GM10248 (cell line): ENCODE measurements around the gene KIF1C.

Experiments used
- CTCF ChIA-PET: fragments of 300-600 bp; sonication (Branson Sonifier 250); formaldehyde crosslinking; extraction: SDS; loops from one replicate; lab custom pipeline; 2021; ENCODE audit warnings: antibody characterized with exemption; lab: Yijun Ruan, JAX
- POLR2A ChIA-PET: fragments of 350-650 bp; sonication (Branson Sonifier 250); formaldehyde crosslinking; extraction: SDS; loops from one replicate; lab custom pipeline; 2020; ENCODE audit warnings: antibody characterized with exemption; lab: Yijun Ruan, JAX
- DNase-seq: peaks from one replicate; pipeline ENCODE4 v3.0.0; 2012; ENCODE audit errors: extremely low spot score
- TF ChIP-seq, protein P1 (sequence below): IDR thresholded peaks from 2 replicates; pipeline ENCODE4 v1.5.1; 2012; ENCODE audit warnings: mild to moderate bottlenecking, low read depth; ENCODE audit errors: extremely low read depth, missing control alignments, control extremely low read depth

Gene KIF1C

GRCh38 chr17:4986403-4986802, 11.3 kb upstream of the KIF1C start:
- POLR2A ChIA-PET, result no interaction called here
- CTCF ChIA-PET, result interaction anchor here (0.8 to 3.0 kb wide), 11 partner anchors 11 to 77 kb away, joined by 3 to 12 read pairs (median 4); partner anchors contain the start of genes ENO3, INCA1 and KIF1C
- TF ChIP-seq, protein P1, sequence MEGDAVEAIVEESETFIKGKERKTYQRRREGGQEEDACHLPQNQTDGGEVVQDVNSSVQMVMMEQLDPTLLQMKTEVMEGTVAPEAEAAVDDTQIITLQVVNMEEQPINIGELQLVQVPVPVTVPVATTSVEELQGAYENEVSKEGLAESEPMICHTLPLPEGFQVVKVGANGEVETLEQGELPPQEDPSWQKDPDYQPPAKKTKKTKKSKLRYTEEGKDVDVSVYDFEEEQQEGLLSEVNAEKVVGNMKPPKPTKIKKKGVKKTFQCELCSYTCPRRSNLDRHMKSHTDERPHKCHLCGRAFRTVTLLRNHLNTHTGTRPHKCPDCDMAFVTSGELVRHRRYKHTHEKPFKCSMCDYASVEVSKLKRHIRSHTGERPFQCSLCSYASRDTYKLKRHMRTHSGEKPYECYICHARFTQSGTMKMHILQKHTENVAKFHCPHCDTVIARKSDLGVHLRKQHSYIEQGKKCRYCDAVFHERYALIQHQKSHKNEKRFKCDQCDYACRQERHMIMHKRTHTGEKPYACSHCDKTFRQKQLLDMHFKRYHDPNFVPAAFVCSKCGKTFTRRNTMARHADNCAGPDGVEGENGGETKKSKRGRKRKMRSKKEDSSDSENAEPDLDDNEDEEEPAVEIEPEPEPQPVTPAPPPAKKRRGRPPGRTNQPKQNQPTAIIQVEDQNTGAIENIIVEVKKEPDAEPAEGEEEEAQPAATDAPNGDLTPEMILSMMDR, result no peak
- no peak for DNase-seq

DNA sequence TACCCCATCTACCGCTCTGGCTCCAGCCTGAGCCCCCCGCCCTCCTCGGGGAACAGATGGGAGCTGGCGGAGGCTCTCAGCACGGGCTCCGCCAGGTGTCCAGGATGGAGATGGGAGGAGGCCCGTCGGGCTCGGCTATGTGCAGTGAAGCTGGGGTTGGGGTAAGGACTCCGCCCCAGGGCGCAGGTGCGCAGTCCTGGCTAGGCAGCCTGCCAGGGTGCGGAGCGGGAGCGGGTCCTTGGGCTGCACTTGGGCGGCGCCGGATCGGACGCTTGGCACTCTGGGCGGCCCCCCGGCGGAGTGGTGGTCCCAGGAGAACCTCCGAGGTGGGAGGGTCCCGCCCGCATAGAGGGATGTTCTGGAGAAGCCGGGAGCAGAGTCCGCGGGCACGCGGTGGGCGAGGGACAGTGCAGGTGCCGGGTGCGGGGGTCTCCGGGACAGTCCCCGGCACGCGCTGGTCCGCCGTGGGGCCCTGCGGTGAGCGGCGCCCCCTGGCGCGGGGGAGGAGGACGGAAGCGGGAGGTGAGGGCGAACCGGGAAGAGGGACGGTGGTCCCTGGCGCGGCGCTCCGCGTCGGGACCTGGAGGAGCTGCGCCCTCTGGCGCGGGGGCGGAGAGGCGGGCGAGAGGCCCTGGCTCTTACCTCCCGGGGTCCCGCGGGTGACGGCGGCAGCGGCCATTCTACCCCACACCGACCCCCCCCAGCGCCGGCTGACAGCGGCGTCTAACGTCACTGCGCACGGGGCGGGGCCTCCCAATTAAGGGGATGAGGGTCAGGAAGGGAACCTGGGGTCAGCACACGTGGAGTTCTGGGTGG, 10.6 kb upstream of the KIF1C start, which contains the start of gene CAMTA2:
CAMTA2 (minus strand) TSS at position 725 of the 816 bp plus-strand sequence. CDS start 1,453 bp downstream, outside the sequence.
- ChIA-PET POLR2A (interaction anchor here (0.9 kb wide), 1 partner anchor 11 kb away, joined by 3 read pairs; the partner anchor contains the start of genes INCA1 and KIF1C), CTCF (interaction anchor here (0.6 to 3.0 kb wide), 17 partner anchors 10 to 78 kb away, joined by 3 to 17 read pairs (median 4); partner anchors contain the start of genes ENO3, INCA1, KIF1C and SPAG7)
- peak; percentile 90 for DNase-seq
- TF ChIP-seq, protein P1, result peak; percentile 80

- CTCF ChIA-PET, result interaction anchor here (0.6 to 4.6 kb wide), 16 partner anchors 8 to 79 kb away, joined by 3 to 22 read pairs (median 6); partner anchors contain the start of genes ENO3, INCA1, KIF1C and SPAG7
- no peak for DNase-seq
- POLR2A ChIA-PET, result interaction anchor here (0.6 to 0.9 kb wide), 2 partner anchors 10 to 12 kb away, joined by 3 read pairs; partner anchors contain the start of genes INCA1 and KIF1C
- TF ChIP-seq, protein P1, result no peak
Observed at GRCh38 chr17:4987767-4988567, 9.8 kb upstream of the KIF1C start.

DNA sequence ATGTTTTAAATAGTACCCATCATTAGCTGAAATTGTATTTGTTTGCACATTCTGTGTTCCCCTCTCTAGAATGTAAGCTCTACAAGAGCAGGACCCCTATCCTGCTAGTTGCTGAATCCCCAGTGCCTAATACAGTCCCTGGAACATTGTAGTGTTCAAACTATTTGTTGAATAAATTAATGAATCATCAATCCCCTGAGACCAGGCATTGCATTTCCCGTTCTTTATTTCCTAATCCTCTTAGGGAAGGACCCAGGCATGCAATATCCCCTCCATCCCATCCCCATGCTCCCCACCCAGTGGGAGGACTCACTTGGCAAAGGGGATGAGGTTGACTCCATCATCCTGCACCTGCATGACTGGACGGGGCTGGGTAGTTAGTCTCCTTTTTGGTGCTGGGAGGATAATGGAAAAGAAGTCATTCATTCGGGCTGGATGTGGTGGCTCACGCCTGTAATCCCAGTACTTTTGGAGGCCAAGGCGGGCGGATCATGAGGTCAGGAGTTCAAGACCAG, 3.6 kb upstream of the KIF1C start:
- ChIA-PET POLR2A (no interaction called here), CTCF (interaction anchor here (1.4 kb wide), 1 partner anchor 23 kb away, joined by 3 read pairs; no protein-coding TSS in a partner anchor)
- DNase-seq, result no peak
- TF ChIP-seq, protein P1, result no peak

DNA sequence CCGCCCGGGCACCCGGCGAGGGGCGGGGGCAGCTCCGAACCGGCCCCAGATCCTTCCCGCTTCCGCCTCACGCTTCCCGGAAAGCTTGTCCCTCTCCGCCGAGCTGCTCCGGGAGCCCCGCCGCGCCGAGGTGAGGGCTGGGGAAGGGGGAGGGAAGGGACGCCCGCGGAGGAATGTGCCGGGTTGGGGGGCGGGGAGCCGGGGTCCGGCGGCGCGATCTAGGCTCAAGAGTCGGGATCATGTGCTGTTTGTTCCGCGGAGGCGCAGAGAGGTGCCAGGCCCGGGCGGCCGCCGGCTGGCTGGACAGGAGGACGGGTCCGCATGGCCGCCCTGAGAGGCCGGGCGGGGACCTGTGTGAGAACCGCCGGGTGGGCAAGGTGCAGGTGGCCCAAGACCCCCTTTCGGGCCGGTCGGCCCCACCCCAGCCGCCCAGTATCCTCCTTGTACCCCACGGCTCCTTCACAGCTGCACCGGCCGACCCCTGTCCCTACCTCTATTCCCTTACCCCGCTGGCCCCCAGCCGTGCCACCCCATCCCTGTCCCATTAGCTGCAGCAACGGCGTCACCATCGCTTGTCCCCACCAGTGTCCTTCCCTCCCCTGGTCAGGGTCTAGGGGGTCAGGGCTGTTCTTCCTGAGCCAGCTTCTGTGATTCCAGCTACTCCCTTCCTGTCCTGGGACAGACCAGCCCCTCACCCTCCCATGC, 429 bp downstream of the KIF1C start:
- CTCF ChIA-PET, result interaction anchor here (0.8 to 2.6 kb wide), 8 partner anchors 10 to 52 kb away, joined by 3 to 17 read pairs (median 3); partner anchors contain the start of gene CAMTA2
- POLR2A ChIA-PET, result interaction anchor here (1.1 kb wide), 1 partner anchor 11 kb away, joined by 3 read pairs; the partner anchor contains the start of gene CAMTA2
- DNase-seq, result peak; percentile 35
- TF ChIP-seq, protein P1, result no peak
